GM10847 (cell line): ENCODE results near the gene BPIFB2.

Source experiments
- POLR2A ChIP-seq: IDR thresholded peaks from 2 replicates; pipeline ENCODE4 v1.6.1; 2011; ENCODE audit not compliant: insufficient read length; ENCODE audit errors: extremely low read depth

BPIFB2 gene

DNA sequence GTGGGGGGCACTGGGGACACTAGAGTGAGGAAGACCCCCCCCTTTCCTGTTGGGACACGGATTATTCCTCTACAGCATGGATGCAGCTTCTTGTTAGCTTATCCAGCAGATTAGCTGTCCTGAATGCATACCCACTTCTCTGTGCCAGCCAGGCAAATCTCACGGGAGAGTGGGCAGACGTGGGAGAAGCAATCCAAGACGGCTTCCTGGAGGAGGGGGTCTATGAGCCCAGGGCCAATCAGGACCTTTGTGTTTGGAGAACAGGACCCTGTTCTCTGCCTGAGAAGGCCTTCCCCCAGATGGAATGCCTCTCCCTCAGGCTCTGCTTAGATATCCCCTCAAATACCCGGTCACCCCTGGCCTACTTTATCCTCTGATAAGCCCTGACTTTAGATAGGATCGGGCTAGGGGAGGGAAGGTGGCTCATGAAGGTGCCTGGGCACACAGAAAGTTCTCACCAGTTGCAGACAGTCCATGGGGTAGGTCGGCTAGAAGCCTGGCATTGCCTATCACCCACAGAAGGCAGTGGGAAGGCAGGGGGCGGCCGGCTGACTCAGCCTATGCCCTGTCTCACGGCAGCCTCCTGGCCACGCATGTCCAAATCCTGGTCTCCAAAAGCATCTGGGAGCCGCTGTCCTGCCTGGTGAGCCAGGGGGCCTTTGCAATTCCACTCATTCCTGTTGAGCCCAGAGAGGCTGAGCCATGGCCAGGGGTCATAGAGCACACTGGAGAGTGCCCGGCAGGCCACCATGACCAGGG is 38.0 kb upstream of the BPIFB2 start:
- TF ChIP-seq POLR2A = no peak

DNA sequence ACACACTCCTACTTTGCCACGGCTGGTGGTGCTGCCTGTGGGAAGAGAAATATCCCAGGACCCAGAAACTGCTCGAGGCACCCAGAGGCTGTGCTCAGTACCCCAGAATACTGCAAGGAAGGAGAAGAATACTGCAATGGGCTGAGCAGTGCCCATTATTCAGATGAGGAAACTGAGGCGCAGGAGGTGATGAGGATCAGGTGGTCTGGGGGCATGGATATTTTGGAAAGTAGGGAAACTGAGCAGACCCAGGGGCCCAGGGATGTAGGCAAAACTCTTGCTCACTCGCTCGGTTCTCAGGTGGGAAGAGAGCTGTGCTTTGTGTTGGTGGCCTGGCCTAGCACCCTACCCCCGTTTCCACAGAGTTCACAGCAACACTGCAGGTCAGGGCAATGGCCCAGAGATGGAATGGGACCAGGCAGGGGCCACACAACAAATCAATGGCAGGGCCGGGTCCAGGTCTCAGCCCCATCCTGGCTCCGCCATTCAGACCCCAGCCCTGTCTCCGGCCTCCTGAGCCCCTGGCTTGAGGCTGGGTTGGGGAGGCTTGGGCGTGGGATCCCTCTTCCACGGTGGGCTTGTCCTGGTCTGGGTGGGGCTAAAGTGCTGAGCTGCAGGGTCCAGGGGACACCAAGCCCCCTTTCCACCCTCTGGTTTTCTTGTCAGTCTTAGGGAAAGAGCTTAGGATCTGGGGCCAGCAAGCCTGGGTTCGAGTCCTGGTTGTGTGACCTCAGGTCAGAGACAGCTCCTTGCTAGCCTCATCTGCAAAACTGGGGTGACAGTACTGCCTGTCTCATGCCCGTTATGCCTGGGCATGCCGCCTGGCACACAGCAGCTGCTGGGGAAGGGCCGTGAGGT is 37.2 kb upstream of the BPIFB2 start:
- TF ChIP-seq POLR2A = no peak

DNA sequence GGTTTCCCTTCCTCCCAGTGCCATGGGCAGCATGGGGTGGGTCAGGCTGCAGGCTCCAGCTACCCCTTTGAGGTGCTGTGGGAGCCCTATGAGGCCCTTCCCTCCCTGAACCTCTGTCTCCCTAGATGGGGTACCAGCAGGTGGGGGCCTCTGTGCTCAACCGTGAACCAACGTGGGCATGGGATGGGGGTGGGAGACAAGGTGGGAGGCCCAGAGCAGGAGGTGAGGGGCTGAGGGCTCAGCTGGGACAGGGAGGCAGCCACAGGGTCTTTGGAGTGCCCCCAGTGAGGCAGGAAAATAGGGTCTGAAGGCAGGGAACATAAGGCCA is 36.6 kb upstream of the BPIFB2 start:
- TF ChIP-seq POLR2A = no peak

DNA sequence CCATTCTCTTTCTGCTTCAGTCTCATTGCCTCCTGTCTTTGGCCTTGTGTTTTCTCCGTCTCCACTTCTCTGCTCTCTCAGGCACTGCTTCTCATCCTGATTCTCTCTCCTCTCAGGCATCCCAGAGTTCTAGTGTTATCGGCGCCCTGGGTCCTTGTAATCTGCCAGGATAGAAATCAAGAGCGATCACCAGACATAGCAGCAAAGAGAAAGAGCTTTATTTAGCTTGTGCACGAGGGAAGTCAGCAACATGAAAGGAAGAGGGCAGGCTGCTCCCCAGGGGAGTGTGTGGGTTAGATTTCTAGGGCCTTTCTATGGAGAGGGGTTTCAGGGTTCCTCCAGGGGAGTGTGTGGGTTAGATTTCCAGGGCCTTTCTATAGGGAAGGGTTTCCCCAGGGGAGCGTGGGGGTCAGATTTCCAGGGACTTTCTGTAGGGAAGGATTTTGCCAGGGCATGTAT is 35.8 kb upstream of the BPIFB2 start:
- TF ChIP-seq POLR2A = peak; percentile 6

DNA sequence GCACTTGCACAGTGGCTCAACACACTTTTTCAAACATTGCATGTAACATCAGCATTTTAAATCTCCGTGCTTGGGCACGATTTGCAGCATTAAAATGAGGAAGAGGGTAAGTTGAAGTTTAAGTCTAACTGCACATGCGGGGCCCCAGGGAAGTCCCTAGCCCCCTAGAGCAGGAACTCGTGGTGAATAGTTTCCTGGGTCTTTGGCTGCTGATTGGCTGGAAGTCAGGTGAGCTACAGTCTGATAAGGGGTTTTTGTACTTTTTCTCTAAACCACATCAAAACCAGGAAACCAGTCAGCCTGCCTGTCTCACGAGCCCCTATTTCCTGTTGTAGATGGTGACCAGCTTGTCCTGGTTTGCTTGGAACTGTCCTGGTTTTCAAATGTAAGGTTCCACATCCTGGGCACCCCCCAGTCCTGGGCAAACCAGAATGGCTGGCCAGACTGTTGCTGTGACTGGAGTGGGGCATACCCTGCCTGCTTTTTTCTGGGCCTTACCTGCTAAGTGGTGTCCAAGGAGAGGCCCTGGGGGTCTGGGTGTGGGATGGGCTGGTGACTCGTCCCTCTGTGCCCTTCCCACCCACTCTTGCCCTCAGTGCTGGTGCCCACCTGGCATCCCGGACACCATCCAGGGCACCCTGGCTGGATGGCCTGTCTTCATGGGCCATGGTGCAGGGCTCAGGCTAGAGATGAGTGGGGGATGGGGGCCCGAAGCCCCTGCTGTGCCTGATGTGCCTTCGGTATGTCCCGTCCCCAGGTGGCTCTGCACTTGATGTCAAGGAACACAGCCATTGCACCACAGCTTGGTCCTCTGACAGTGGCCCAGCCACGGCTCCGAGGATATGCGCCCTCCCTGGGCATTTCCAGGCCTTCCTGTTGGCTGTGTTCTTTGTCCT is 35.1 kb upstream of the BPIFB2 start:
- peak; percentile 10 for TF ChIP-seq POLR2A

DNA sequence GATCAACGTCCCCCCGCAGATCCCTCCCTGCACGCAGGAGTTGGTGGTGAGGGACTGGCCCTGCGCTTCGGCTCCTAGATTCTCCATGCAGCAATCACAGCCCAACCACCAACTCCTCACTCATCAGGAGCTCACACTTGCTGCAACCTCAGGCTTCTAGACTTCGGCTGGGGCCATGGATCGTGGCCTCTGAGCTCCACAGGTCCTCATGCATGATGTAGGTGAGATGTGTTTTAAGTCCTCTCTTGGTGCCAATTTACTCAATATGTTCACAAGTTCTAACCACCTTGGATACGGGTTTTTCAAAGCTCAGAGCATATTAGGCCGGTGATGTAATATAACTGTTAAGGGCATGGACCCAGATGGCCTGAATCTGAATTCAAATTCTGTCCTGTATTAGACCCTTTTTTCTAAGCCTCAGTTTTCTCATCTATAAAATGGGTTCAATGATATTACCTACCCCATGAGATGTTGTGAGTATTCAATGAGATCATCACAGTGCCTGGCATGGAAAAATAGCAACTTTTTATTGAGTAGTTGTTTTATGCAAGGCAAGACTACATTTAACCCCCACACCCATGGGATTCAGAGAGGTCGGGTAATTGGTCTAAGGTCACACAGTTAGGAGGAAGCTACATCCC is 34.3 kb upstream of the BPIFB2 start:
- TF ChIP-seq POLR2A = no peak

DNA sequence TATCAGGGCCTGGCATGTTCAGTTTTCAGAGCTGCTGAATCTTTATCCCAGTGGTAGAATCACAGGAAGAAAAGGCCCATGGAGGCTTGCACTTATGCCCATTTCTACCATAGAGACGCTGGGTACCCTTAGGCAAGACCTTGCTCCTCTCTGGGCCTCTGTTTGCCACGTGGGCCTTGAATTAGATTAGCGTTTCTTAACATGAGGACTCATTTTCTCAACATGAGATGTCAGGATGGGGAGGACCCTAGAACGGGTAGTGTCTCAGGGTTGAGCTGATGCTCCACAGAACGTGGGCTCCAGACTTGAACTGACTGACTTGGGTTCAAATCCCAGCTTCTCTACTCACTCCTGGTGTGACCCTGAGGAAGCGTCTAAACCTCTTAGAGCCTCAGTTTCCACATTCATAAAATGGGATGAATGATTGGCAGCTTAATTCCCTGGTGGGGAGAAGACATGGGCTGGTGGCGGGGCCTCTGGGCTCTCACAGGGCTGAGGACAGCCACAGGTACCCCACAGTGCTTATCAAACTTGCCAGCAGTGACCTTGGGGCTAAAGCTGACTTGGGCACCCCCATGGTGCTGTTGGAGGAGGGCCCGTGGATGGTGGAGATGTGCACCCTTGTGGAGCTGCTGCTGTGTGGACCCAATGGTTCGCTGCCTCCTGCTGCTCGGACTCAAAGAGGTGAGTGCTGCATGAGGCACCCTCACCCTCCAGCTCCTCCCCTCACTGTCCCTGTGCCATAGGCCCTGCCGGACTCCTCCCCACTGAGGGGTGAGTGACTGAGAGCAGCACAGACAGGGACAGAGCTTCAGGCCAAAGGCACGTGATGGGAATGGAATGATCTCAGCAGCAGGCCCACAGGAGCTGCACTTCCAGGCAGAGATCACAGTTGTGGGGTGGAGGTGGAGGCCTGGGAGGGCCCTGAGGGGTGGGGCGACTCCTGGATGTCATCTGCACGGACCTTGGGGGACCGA is 31.5 kb upstream of the BPIFB2 start:
- no peak for TF ChIP-seq POLR2A

DNA sequence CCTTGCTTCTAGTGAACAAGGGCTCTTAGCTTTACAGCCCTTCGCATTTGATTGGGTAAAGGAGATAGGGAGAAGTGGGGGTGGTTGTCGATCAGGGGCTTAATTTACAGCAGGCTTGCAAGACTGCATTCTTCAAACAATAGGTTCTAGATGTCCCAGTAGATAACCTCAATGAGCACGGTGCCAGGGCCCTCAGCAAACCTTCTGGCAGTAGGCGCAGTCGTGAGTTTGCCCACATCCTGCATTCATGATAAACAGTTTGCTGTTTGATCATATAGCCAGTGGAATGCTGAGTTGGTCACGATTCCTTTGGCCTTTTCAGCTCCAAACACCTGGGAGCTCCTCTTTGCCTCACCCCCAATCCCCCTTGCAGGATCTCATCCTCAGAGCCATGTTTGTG is 30.8 kb upstream of the BPIFB2 start:
- TF ChIP-seq POLR2A = no peak

DNA sequence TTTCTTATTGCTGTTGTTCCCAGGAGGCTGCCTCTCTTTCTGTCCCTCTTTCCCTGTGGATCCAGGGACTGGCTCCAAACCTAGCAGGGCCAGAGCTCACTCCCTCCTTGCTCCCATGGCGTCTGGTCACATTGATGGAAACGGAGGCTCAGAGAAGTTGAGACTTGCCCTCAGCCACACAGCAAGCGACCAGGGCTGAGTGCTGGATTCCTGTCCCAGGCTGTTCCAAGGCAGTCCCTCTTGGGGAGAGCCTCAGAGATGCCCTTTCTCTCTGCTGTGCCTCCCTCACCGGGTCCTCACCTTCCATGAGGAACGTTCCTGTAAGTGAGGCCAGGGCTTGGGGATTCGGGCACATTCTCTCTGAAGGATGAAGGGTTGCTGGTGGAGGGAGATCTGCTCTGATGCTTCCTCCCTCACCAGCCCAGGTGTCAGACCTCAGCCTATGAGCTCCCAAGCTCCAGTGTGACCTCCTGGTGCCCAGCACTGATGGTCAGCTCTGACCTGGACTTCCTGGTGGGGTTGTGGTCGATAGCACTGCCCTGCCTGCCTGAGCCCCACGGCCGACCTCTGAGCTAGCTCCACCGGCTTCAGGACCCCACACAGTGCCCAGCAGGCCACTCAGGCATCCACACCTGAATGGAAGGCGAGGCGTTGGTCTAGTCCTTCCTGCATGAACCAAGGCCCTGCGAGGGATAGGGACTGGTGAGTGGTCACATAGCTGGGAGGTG is 30.1 kb upstream of the BPIFB2 start:
- TF ChIP-seq POLR2A = no peak

DNA sequence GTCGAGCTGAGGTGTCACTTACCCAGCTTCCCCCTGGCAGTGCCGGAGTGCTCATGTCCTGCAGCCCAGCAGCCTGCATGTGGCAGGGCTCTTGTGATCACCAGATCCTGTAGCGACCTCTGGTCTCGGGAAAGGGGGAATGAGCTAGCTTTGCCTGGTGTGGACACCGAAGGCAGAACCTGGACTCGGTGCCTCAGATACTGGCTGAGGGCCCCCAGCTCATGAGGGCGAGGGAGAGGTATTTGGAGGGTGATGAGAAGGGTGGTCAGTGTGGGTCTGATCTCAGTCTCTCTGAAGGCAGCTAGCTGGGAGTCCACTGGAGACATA is 29.5 kb upstream of the BPIFB2 start:
- TF ChIP-seq POLR2A = no peak

DNA sequence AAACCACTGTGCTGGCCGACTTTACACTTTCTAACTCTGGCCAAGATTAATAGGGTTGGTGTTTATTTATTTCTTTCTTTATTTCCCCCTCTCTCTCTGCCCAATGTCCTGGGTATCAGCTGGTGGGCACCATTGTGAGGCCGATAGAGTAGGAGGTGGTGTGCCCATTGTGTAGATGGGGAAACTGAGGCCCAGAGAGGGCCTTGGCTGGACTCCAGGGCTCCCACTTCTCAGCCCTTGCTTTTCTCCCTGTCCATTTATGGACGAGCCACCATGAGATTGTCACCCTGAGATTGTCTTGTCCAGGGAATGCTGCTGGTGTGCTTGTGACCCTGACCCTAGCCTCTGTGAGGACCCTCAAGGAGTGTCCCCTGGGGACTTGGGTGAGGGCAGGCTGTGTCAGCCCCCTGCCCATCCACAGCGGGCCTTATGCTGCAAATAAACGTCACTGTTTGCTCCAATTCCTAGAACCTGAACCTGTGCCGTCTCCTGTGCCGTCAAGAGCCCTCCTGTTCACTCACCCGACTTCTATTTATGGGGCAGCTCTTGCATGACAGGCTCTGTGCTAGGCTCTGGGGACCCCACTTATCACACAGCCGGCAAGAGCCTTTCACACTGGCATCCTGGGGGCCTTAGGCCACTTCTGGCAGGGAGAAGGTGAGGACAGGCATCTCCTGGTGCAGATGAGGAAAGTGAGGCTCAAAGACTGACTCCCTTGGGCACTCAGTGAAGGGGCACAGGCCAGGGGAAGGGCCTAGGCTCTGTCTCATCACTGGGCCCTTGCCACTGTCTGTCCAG is 28.1 kb upstream of the BPIFB2 start:
- TF ChIP-seq POLR2A = no peak

DNA sequence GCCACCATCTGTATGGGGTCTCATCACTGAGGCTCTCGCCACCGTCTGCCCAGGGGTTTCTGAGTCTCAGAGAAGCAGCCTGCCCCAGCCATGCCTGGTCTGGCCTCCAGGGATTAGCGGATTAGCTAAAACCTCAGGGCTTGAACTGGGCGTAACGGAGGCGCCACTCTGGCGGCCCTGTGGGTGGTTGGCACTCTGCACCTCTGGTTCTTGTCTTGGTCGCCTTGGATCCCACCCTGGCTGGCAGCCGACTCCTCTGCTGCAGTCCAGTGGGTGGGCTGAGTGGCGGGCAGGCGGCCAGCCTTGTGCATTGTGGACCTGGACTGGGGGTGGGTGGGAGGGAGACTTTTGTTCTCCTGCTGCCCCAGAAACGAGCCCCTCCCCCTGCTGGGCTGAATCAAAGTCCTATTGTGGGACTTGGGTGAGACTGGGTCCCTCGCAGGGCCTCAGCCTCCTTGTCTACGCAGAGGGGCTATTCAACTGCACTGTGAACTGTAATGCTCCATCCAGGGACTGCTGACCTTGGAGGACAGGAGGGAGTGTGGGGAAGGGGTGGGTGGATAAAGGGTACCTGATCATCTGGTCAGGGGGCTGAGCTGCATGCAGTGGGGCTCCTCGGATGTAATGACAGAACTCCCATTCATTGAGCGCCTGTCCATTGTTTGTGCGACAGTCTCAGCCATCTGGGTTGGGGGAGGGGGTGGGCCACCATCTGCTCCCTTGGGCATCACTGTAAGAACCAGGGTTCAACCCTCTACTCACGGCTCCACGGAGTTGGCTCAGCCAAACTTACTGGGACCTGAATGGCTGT is 27.2 kb upstream of the BPIFB2 start:
- TF ChIP-seq POLR2A = no peak
